ENCODE results near the gene TTLL10.
"Not testable (repeated sequence)": the region's sequence is repeated elsewhere in the genome, so short reads cannot be mapped to it uniquely, and the experiment has no call there.

TTLL10 gene

GRCh38 chr1:1141911-1142250 lies 31.8 kb upstream of the TTLL10 start:
- no peak for DNase-seq (ENCODE audit: low spot score)

DNA sequence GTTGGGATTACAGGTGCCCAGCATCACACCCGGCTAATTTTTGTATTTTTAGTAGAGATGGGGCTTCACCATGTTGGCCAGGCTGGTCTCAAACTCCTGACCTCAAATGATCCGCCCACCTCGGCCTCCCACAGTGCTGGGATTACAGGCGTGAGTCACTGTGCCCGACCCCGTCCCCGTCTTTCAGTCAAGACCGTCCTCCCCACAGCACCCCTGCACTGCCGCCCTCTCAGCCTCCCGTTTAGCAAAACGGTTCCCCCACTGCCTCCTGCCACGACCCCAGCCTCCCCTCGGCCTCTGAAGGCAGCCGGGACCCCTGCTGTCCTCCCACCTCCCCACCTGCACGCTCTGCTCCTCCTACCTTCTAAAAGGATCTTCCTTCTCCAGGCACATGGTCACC lies 31.3 kb upstream of the TTLL10 start:
- not testable (repeated sequence) for DNase-seq (ENCODE audit: low spot score)

DNA sequence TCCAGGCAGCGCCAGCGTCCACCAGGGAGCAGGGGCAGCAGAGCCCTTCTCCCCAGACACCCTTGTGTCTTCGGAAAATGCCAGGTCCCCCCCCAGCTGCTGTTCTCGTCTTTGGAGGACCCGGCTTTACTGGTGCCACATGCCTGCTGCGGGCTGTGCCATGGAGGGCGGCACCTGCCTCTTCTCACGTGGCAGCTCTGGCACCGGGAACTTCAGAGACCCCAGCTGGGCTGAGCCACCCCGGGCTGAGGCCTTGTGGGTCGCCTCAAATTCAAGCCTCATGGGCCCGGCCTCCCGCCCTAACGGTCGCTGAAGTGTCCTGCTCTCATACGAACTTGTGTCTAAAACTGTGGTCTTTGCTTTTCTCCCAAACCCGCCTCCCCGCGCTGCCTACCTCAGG lies 30.8 kb upstream of the TTLL10 start:
- no peak for DNase-seq (ENCODE audit: low spot score)

DNA sequence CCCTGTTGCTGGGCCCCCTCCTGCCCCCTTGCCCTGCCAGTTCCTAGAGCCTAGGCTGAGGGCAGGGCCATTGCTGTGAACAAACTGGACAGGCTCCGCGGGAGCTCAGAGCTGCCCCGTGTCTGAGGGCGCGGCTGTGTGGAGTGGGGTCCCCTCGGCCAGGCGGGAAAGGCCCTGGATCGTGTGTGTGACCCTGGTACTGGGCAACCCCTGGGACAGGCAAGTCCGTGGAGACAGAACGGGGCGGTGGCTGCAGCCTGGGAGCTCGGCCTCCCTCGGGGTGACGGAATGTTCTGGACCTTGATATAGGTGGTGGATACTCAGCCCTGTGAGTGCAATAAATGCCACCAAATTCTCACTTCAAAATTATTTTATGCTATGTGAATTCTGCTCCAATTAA lies 30.0 kb upstream of the TTLL10 start:
- no peak for DNase-seq (ENCODE audit: low spot score)

DNA sequence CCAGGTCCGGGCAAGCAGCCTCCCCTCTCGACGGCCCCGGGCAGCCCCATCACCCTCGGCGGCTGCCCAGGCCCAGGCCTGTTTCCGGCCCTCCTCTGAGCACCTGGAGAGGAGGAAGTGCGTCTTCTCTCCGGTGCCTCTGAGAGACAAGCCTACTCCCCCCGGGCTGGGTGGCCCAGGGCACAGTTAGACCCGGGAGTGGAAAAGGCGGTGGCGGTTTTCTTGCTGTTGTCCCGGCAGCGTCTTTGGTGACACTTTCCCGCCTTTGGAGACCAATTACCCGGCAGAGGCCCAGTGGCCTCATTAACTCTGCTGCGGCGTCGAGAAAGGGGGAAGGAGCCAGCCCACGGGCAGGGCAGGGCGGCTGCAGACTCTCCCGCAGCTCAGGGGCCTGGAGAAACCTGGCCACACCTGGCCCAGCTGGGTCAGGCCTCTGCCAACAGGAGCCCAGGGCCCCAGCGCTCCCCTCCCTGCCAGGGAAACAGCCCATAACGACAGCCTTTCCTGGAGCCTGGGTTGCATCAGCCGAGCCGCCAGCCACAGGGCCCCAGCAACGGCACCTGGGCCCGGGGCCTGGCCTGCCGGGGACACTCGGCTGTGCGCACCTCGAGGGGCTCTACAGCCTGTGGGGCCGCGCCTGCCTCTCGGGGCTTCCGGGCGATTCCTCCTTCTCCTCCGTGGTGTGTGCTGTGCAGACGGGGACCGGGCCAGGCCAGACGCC lies 29.4 kb upstream of the TTLL10 start:
- DNase-seq (ENCODE audit: low spot score) = no peak

DNA sequence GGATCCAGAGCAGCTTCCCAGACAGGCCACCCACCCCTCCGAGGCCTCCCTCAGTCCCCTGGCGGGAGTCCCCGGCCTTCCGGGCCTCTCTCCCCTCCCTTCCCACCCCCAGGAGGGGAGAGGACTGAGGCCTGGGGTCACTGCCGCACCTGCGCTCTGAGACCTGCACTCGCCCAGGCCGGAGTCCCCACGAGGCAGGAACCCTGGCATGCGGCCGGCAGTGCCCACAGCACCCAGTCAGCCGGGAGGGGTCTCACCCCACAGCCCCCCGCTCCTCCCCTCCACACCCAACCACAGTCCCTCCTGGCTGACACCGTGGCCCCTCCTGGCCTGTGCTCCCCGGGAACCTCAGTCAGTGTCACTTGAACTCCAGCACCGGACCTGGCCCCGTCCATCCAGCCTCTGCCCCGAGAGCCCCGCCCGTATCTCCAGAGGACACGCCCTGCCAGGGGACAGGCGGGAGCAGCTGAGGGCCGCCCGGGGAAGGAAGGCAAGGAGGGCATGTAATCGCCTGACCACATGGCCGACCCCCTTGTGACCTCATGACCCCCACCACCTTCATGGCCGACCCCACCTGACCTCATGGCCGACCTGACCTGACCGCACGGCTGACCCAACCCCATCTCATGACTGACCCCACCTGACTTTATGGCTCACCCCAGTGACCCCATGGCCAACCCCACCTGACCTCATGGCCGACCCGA lies 28.7 kb upstream of the TTLL10 start:
- DNase-seq (ENCODE audit: low spot score) = no peak

DNA sequence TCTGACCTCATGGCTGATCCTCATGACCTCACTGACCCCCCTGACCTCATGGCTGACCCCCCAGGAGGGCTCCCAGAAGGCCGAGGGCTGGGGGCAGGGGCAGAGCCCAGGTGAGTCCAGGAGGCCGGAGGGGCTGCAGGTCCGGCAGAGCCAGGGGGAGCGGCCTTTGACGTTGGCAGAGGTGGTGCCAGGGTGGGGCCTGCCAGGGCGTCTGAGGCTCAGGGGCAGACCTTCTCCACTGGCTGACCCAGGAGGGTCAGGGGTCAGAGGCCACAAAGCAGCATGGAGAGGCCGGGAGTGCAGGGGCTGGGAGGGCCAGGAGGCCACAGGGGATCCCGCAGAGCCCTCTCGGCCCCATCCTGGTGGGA lies 28.1 kb upstream of the TTLL10 start:
- no peak for DNase-seq (ENCODE audit: low spot score)

DNA sequence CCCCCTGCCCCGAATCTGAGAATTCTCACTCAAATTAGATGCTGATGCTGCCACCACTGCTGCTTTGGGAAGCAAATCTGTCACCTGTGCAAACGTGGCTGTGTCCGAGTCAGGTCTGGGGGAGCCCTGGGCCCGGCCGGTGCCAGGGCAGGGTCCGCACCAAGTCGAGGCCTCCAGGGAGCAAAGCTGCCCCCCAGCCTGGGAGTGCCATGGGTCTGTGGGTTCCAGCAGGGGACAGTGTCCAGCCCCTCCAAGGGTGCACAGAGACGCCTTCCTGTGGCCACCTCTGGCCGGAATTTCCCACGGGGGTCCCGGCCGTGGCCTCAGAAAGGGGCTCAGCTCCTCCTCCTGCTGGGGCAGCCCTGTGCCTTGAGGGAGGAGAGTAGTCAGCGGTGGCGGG lies 27.7 kb upstream of the TTLL10 start:
- no peak for DNase-seq (ENCODE audit: low spot score)

- no peak for DNase-seq (ENCODE audit: low spot score)
Measured at GRCh38 chr1:1146596-1146995, 27.1 kb upstream of the TTLL10 start.

DNA sequence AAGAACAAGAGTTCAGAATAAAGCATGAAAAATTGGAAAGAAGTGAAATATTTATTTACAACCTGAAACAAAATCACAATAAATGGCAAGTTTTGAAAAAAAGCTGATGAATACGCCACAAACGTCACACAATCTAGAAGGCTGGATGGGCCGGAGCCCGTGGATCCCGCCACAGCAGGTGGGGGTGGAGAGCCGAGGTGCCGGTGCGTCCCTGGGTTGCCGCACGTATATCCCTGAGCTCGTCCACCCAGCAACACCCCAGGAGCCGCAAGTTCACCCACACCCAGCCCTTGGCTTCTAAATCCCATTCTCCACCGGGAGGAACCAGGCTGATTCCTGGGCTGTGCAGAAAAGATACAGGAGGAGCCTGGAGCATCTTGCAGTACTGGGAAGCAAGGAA lies 25.6 kb upstream of the TTLL10 start:
- DNase-seq (ENCODE audit: low spot score) = no peak

- DNase-seq (ENCODE audit: low spot score) = no peak
Measured at GRCh38 chr1:1148569-1148968, 25.1 kb upstream of the TTLL10 start.

- DNase-seq (ENCODE audit: low spot score) = no peak
Measured at GRCh38 chr1:1149416-1149815, 24.3 kb upstream of the TTLL10 start.

DNA sequence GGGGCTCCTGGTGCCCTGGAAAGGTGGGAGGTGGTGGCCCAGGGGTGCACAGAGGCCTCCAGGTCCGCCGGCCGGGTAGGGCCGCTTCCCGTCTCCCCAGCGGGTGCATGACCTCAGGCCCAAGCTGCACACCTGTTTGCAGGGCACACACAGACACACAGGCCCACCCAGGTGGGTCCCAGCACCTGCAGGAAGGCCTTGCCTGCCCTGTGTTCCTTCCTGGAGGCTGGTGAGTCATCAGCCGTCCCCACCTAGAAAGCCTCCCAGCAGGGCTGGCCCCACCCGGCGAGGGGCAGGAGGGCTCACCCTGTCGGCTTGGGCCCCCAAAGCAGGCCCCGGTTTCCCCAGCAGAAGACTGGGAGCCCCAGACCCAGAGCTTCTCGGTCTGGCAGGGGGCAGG lies 23.6 kb upstream of the TTLL10 start:
- DNase-seq (ENCODE audit: low spot score) = no peak

DNA sequence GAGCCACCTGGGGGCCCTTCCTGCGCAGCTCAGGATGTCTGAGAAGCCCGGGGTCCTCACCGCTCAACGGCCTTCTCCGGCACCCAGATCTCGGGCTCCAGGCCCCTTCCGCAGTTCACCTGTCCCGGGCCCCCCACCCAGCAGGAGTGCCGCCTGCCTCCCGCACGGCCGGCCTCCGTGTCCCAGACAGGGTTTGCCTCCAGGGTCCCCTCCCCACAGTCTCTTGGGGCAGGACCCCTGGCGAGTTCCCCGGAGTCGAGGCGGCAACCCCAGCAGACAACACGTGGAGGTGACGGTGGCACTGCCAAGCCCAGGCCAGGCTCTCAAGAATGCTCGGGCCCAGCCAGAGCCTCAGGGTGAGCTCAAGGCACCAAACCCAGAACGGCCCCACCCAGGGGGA lies 22.4 kb upstream of the TTLL10 start:
- no peak for DNase-seq (ENCODE audit: low spot score)

GRCh38 chr1:1152431-1152830 lies 21.2 kb upstream of the TTLL10 start:
- not testable (repeated sequence) for DNase-seq (ENCODE audit: low spot score)

DNA sequence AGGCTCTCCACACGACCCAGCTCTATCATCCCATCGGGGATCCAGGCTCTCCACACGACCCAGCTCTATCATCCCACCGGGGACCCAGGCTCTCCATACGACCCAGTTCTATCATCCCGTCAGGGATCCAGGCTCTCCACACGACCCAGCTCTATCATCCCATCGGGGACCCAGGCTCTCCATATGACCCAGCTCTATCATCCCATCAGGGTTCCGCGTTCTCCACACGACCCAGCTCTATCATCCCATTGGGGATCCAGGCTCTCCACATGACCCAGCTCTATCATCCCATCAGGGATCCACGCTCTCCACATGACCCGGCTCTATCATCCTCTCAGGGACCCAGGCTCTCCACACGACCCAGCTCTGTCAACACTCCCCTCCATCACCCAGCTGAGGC lies 20.5 kb upstream of the TTLL10 start:
- not testable (repeated sequence) for DNase-seq (ENCODE audit: low spot score)

DNA sequence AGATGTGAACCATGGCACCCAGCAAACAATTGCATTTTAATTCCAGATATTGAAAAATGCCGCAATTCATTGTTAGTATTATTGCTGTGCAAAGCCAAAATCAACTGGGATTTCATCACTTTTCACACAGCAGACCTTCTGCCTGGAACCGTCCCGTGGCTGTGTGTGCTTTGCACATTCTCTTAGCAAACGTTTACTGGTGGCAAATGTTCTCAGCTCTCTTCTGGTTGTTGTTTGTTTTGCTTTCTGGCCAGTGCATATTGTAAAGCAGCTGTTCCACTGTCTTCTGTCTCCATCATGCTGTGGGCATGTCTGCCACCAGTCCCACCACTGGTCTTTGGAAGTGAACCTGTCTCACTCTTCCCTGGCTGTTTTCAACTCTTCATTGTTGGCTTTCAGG lies 19.8 kb upstream of the TTLL10 start:
- DNase-seq (ENCODE audit: low spot score) = no peak

GRCh38 chr1:1155258-1155657 lies 18.4 kb upstream of the TTLL10 start:
- DNase-seq (ENCODE audit: low spot score) = no peak

GRCh38 chr1:1156140-1157032 lies 17.3 kb upstream of the TTLL10 start:
- DNase-seq (ENCODE audit: low spot score) = no peak

DNA sequence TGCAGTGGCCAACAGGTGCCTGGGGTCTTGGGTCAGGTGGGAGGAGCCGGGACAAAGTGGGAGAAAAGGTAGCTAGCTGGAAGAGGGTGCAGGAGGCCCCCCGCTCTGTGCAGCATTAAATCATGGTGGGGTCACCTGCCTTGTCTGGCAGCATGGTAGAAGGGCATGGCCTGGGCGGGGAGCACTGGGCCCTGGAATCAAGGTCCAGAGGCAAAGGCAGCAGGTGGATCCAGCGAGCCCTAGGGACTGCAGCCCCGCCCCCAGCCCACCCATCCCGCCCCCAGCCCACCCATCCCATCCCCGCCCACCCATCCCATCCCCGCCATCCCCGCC lies 16.7 kb upstream of the TTLL10 start:
- no peak for DNase-seq (ENCODE audit: low spot score)

DNA sequence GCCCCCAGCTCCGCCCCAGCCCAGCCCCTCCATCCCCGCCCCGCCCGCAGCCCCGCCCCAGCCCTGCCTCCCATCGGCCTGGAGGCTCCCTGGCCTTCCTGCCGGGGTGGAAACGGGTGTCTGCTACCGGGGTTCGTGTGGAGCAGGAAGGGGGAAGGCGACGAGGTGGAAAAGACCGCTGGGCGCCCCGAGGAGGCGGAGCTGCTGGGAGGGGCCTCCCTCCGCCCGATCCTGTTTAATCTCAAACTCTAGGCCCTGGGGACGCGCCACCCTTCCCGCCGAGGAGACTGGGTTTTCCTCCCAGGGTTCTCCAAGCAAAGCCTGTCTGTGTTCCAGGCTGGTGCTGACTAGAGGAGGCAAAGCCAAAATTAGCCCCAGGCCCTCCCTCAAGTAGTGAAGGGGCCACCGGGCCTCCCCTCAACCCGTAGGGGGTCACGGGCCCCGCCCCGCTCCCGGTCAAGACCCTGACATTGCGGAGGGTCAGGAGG lies 16.2 kb upstream of the TTLL10 start:
- DNase-seq (ENCODE audit: low spot score) = peak; percentile 98

GRCh38 chr1:1157914-1158710 lies 15.6 kb upstream of the TTLL10 start:
- peak; percentile 78 for DNase-seq (ENCODE audit: low spot score)
